ENCODE measurements around the gene CERK. TPM values are rescaled to one million over a fixed set of nuclear protein-coding genes. Genes with fewer than 3 reads are reported as not detected.

The CERK gene
- total RNA-seq, 1 experiment from 2014 or later: 30.1 TPM

DNA sequence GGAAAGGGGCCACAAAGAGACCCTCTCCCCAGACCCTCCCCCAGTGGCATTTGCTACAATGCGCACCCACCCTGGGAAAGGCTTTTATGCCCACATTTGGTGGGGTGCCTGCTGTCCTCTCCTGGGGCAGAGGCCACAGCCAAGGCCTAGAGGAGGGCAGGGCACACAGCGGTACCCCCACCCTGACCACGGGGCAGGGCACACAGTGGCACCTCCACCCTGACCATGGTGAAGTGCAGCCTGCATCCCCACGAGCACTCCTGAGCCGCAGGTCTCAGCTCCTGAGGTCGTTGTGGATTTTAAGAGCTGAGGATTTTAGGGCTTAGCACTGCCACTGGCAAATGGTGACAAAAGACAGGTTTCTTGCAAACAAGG, 34.1 kb downstream of the CERK start:
- no peak overlapping the region for H3K4me3 ChIP-seq
- no peak for DNase-seq
- H3K36me3 ChIP-seq: peaks cover 14% of the 10 kb centered on the region
- H3K27me3 ChIP-seq: no peaks in the 10 kb centered on the region
- no peaks in the 10 kb centered on the region for H3K9me3 ChIP-seq

DNA sequence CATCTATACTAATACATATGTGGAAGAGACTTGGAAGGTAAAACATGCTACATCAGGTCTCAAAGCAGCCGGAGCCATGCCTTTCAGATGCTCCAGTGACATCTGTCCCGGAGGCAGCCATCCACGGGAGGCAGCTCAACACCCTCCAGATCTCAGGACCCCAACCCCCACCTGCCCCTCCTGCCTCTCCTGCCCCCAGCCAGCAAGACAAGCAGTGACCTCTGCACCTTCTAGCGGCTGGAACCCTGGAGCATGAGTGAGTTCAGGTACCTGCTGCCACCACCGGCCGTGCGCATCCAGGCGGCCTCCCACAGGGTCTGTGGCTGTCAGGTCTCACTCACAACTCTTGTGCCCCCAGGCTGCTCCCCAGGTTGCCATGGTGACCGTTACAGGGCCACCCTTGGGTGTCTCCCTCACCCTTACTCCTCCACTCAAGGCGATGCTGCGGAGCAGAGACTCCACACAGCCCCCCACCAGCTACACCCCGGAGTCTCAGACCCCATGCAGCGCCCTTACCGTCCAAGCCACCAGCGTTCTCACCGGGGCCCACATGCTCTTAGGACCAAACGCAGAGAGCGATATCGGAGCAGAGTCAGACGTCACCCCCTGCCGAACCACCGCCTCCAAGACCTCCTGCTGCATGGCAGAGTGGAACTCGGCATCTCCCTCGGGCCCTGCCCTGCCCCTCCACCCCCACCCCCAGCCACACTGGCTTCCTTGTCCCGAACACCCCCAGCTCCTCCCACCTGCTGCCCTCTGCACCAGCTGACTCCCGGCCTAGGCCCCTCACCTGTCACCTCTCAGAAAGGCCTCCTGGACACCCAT, 34.7 kb downstream of the CERK start:
- no peak for DNase-seq
- Histone ChIP-seq H3K9me3 (no peaks in the 10 kb centered on the region), H3K36me3 (peaks cover 16% of the 10 kb centered on the region), H3K4me3 (no peak overlapping the region), H3K27me3 (no peaks in the 10 kb centered on the region)

DNA sequence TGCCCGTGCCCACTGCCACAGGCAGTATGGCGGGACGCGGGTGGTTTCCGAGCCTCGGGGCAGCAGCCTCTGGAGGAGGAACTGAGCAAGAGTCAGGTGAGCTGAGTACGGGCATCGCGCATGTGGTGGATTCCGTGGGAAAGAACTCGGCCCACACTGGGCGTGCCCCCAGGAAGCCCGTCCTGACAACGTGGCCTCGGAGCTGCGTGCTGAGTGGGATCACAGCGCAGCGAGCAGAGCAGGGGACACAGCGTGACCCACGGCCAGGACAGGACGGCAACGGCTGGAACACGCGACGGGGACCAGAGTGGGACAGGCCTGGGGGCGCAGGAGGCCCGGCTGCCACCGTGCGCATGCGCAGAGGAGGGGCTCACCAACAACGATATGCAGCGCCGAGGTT, 36.8 kb downstream of the CERK start:
- Histone ChIP-seq H3K27me3 (no peaks in the 10 kb centered on the region), H3K4me3 (no peak overlapping the region), H3K9me3 (no peaks in the 10 kb centered on the region), H3K36me3 (peaks cover 13% of the 10 kb centered on the region; the same call in 1 of the 2 replicates)
- DNase-seq: no peak

DNA sequence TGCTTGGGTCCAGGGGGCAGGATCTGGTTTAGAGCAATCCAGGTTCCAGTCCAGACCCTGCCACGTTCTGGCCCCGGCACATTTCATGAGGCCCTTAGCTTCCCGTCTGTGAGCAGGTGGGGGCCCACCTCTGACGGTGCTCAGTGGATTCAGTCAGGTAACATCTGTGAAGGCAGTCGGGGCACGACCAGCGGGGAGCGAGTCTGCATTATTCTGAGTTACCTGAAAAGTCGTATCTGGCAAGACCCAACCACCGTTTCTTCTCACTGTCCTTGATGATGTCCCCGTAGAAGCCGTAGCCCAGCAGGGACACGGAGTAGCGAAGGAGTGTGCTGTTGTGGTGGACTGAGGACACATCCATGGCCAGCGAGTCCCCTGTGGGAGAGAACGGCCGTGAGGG, 39.0 kb downstream of the CERK start:
- H3K36me3 ChIP-seq: peaks cover 13% of the 10 kb centered on the region; the same call in 1 of the 2 replicates

DNA sequence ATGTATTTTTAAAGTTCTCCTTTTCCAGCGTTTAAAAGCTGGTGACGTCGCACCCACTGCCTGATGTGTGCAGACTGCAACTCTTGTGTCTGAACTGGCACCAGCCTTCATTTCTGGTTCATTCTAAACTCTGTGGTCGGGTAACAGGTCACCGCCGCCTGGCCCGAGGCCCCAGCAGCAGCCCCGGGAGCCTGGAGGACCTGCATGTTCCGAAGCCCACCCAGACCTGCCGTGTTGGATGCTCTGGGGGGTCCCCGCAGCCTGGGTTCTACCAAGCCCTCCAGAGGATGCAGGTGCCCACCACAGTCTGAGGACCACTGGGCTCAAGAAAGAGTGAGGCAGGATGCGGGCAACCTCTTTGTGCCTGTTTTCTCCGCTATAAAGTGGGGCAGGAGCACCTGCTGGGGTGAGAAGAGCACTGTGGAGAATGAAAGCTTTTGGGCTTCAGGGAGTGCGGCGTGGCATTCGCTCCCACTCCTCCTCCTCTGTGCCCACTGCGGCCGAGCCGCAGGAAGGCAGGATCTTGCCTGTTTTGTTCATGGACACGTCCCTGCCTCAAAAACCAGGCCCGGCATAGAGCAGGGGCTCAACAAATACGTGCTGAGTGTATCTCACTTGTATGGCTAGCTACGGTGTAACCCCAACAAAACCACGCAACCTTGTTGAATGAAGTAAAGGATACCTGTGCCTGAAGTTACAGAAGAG, 40.1 kb downstream of the CERK start:
- DNase-seq: no peak
- Histone ChIP-seq H3K9me3 (no peaks in the 10 kb centered on the region), H3K36me3 (peaks cover 15% of the 10 kb centered on the region; the same call in 1 of the 2 replicates), H3K27me3 (no peaks in the 10 kb centered on the region), H3K4me3 (no peak overlapping the region)

More for the DNA sequence above, 39.0 kb downstream of the CERK start:
- no peak for DNase-seq
- Histone ChIP-seq H3K27me3 (no peaks in the 10 kb centered on the region), H3K4me3 (no peak overlapping the region), H3K9me3 (no peaks in the 10 kb centered on the region)

DNA sequence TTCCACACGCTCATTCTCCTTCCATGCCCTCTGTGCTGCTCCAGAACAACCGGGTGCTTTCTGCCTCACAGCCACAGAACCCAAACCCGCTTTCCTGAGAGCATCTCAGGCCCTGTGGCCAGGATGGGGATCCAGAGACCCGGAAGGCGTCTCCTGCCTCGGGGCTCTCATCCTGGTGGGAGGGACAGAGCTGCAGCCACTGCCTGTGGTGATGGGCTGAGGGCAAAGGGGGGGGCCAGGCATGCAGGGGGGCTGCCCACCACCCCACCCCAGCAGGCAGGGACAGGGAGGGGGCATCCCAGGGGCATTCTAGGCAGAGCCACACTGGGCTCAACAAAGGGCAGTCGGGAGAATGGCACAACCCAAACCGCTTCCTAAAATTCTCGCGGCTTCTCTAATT, 41.4 kb downstream of the CERK start:
- no peak overlapping the region for H3K4me3 ChIP-seq
- no peak for DNase-seq
- H3K9me3 ChIP-seq: no peaks in the 10 kb centered on the region
- H3K36me3 ChIP-seq: peaks cover 15% of the 10 kb centered on the region; the same call in 1 of the 2 replicates
- H3K27me3 ChIP-seq: no peaks in the 10 kb centered on the region

DNA sequence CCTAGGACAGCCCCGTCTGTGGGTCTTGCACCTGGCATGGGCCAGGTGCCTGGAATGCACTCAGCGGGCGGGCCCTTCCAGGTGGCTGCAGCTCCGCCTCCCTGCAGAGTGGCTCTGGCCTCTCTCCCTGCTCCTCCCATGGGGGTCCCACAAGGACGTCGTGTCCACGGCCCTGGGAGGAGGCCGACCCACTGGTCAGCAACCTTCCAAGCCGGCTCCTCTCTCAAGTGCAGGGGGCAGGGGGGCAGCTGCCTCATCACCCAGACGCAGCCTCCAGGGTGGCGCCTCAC, 41.9 kb downstream of the CERK start:
- Histone ChIP-seq H3K4me3 (no peak overlapping the region), H3K9me3 (no peaks in the 10 kb centered on the region), H3K27me3 (no peaks in the 10 kb centered on the region), H3K36me3 (peaks cover 15% of the 10 kb centered on the region; the same call in 1 of the 2 replicates)
- no peak for DNase-seq

DNA sequence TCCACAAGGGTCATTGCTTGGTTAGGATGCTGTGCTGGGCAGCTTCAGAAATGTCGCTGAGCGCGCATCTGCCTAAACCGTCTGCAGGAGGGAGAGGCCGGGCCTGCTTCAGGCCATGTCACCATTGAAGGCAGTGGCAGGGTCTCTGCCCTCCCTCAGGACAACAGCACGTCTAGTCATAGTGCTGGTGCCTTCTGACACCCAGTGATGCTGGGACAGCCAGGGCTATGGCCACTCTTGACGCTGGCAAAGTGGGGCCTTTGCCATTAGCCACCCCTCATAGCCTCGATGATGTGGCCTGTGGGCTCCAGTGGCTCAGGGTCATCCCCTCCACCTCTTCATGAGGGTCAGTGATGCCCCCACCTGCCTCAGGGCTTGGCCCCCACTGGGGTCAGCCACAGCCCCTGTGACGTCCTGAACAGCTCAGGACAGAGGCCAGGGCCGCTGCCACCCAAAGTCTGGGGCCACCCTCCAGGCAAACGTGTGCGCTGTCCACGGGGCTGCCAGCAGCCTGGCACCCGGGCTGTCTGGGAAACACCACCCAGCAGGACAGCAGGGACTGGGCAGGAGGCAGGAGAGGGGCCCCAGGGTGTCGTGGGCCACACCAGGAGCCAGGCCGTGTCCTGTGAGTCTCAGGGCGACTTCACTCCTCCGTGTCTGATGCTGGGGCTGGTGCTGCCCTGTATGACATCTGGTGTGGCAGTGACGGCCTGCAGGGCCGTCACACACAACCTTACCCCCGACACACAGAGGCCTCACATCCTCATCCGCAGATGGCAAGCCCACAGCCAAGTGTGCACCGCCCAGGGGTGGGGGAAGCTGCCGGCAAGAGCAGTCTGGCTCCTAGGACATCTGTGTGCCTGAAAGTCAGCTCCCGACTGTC, 42.5 kb downstream of the CERK start:
- peaks cover 17% of the 10 kb centered on the region for H3K36me3 ChIP-seq
- H3K27me3 ChIP-seq: no peaks in the 10 kb centered on the region
- no peak for DNase-seq
- H3K4me3 ChIP-seq: no peak overlapping the region
- H3K9me3 ChIP-seq: no peaks in the 10 kb centered on the region

DNA sequence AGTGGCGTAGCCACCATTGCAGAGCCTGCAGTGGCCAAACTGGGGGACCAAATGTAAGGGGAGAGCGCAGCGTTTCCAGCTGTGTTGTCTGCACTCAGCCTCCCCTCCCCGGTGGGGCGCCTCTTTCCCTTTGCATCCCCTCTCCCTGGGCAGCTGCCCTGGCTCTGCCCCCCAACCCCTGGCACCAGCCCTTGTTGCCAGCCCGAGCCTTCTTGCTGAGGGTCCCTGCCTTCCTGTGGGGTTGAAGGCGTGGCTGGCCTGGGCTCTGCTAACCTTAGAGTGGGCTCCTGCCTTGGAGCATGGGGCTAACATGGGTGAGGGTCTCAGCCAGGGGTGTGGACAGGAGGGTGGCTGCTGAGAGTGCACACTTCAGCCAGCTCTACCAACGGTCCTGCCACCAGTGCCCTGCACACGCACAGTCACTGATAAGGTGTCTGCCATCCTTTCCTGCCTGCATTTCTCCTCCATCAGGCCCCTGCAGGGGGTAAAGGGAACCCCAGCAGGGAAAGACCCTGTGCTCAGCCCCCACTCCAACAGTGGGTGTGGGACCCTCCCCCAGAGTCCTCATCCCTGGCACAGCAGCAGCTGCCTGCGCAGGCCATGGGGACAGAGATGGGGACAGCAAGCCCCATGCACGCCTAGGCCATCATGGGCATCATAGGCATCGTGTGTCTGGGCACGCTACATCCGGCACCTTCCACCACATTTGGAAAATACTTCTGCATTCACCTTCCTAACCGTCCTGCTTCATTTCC, 43.5 kb downstream of the CERK start:
- Histone ChIP-seq H3K9me3 (no peaks in the 10 kb centered on the region), H3K4me3 (no peak overlapping the region), H3K36me3 (peaks cover 17% of the 10 kb centered on the region), H3K27me3 (no peaks in the 10 kb centered on the region)
- DNase-seq: no peak

DNA sequence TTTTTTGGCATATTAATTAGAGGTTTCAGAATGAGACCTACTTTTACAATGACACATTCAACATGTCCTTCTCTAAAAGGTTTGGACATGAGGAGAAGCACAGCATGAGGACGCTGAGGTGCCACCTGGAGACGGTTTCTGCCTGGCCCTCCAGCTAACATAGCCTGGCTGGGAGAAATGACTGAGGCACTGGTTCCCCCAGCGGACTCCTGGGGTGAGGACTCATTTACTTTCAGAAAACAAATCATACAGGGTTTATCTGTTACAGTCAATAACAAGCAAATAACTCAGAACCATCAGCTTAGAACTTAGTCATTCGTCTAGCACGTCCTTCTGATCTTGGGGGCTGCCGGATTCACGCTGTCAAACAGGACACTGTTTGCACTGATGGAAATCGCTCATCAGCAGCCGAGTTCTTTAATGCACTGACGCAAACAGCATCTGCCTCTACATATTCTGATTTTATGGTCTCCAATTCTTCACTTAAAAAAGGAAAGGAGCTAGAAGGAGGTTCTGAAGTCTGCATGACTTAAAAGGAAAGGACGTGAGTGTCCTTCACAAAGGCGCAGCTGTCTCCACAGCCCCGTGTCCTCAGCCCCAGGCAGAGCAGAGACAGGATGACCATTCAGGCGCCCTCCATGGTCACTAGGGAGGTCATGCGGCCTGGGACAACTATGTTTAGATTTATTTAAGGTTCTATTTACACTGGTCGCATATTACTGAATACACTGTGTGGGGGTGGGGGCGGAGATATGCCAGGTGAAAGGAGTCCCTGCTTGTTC, 44.2 kb downstream of the CERK start:
- no peaks in the 10 kb centered on the region for H3K9me3 ChIP-seq
- DNase-seq: no peak
- no peak overlapping the region for H3K4me3 ChIP-seq
- no peaks in the 10 kb centered on the region for H3K27me3 ChIP-seq
- H3K36me3 ChIP-seq: peaks cover 10% of the 10 kb centered on the region

DNA sequence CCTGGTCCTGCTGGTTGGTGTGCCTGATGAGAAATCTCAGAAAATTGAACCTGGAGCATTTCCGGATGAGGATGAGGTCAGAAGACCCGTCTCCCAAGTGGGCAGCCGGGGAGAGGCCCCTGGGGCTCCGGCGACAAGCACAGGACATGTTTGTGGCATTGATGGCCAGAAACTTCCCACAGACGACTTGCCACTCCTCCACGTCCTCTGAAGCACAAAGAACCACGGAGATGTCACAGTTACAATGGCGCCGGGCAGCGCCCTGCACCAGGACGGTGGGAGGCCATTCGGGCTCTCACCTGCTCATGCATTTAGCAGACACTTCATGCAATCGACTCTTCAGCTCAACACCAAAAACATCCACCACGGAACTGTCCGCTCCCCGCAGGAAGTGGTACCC, 46.5 kb downstream of the CERK start:
- Histone ChIP-seq H3K27me3 (no peaks in the 10 kb centered on the region), H3K9me3 (no peaks in the 10 kb centered on the region), H3K4me3 (no peak overlapping the region), H3K36me3 (peaks cover 10% of the 10 kb centered on the region)
- no peak for DNase-seq

DNA sequence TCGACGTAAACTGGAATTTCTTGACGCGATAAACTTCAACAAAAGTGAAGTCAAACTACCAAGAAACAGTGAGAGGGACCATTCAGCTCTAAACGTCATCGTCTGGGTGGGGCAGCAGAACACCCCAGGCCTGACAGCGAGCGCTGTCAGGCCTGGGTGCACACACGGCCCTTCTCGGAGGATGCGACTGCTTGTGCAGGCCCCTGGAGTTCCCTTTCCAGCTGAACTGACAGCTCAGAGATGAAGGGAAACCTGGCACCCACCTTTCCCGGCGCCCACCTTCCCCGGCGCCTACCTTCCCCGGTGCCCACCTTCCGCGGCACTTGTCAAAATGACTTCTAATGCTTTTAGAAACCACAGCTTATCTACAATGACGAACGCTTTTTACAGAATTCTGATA, 47.9 kb downstream of the CERK start:
- no peaks in the 10 kb centered on the region for H3K9me3 ChIP-seq
- no peaks in the 10 kb centered on the region for H3K27me3 ChIP-seq
- H3K36me3 ChIP-seq: peaks cover 12% of the 10 kb centered on the region
- H3K4me3 ChIP-seq: no peak overlapping the region
- DNase-seq: no peak

DNA sequence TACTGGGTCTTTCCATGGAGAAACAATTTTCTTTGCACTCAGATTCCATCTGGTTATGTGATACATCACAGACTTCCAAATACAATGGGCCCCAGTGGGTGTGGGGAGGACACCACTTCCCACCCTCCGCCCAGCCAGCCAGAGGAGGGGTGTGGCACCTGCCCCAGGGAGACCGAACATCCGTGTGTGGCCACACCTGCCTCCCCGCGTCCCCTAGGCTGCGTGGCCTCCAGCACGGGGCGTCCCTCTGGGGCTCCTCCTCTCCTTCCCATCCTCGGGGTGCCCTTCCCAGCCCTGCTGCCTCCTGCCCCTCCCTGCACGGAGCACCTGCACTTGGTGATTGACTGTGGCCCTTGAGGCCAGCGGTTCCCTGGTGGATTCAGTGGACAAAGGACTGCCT, 49.1 kb downstream of the CERK start:
- H3K36me3 ChIP-seq: peaks cover 10% of the 10 kb centered on the region
- H3K4me3 ChIP-seq: no peak overlapping the region
- no peak for DNase-seq

DNA sequence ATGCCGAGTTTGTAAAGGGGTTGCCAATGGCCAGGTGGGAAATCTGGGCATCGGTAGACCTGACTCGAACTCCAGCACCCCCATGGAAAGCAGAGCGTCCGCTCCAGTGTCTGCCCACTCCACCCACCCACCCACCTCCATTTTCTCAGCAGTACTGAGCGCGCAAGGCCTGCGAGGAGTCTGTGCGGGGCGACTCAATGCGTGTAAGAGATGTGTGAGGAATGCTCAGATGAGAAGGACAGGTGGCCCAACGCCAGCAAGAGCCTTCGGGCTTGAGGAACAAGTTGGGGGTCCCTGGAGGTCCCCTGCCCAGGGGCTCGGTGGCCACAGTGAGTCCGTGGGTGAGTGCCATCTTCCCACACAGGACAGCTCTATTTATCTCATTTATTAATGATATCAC, 50.6 kb downstream of the CERK start:
- no peak for DNase-seq
- Histone ChIP-seq H3K9me3 (no peaks in the 10 kb centered on the region), H3K36me3 (peaks cover 8% of the 10 kb centered on the region), H3K4me3 (no peak overlapping the region), H3K27me3 (no peaks in the 10 kb centered on the region)

More for the DNA sequence above, 49.1 kb downstream of the CERK start:
- Histone ChIP-seq H3K27me3 (no peaks in the 10 kb centered on the region), H3K9me3 (no peaks in the 10 kb centered on the region)

DNA sequence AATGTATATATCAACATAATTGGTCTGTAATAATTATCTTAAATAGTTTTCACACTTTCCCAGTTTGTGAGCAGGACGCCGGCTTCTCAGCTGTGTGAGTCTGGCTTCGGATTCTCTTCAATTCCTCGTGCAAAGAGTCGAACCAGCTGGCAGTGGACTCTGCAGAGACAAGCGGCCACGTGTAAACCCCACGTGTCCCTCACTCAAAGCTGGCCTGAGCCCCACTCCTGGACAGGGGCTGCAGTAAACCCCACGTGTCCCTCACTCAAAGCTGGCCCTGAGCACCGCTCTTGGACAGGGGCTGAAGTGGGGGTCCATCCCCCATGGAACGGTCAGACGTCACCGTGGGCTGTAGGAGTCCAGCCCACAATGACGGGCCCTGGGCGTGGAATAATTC, 51.0 kb downstream of the CERK start:
- Histone ChIP-seq H3K4me3 (no peak overlapping the region), H3K9me3 (no peaks in the 10 kb centered on the region), H3K36me3 (peaks cover 8% of the 10 kb centered on the region), H3K27me3 (no peaks in the 10 kb centered on the region)
- no peak for DNase-seq

Measured in MG63 (cell line).